NCI-H1048 (cell line): ENCODE measurements around the gene TDP1.

Experiments used
- DNase-seq: peaks from one replicate; lab custom pipeline; 2025; lab: John Stamatoyannopoulos, UW

Gene TDP1

DNA sequence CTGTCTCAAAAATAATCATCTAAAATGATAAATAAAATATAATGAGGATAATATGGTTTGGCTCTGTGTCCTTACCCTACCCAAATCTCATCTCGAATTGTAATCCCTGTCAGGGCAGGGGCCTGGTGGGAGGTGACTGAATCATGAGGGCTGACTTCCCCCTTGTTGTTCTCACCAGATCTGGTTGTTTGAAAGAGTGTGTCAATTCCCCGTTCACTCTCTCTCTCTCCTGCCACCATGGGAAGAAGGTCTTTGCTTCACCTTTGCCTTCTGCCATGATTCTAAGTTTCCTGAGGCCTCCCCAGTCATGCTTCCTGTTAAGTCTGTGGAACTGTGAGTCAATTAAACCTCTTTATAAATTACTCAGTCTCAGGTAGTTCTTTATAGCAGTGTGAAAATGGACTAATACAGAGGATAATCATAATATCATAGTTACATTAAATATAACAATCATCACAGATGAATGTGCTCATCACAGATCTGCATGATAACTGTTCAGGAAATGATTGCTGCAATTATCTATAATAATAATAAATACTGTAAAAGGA lies 13.8 kb upstream of the TDP1 start:
- no peak for DNase-seq

DNA sequence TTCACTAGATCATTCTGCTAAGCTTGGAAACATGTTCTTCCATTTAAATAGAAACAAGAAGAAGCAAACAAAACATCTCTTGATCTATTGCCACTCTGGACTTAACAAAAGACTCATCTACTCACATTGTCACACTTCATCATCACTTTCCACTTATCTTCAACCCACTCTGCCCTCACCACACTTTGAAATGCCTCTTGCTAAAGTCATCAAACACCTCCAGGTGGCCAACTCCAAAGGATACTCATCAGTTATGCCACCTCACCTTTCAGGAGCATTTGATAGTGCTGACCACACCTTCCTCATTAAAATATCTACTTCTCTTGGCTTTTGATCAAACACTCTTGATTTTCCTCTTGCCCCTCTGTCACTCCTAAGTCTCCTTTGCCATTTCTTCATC lies 8.4 kb upstream of the TDP1 start:
- no peak for DNase-seq

DNA sequence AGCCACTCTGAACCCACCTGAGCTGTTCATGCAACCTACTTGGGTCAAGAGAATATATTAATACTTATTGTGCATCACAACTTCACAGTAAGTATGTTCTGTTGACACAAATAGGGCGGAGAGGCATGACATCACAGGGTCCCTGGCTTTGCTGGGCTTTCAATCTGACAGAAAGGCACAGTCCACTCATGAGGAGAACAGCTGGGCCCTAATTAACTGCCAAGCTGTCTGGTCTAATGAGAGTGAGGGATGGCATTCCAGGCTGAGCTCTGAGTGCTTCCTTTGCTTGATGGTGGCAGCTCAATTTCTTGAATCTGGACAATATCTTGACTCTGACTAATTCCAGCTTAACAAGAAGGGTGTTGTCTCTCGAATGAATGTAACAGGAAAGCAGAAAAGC lies 3.2 kb upstream of the TDP1 start:
- no peak for DNase-seq

DNA sequence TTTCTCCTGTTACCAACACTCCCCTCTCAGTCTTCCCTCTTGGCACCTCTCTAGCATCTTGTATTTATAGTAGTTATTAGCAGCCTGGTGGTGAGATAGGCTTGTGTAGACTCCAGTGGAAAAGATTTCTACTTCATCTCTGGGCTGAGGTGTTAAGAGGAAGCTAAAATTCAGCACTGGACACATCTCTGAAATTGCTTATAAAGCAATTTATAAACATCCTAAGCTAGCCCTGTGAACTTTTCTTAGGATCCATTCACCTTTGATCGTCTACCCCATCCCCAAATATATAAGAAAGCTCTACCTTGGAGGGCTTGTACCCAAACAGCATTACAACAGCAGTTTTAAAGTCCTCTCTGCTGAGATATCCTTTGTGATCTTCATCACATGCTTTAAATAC lies 2.1 kb upstream of the TDP1 start:
- DNase-seq: no peak

DNA sequence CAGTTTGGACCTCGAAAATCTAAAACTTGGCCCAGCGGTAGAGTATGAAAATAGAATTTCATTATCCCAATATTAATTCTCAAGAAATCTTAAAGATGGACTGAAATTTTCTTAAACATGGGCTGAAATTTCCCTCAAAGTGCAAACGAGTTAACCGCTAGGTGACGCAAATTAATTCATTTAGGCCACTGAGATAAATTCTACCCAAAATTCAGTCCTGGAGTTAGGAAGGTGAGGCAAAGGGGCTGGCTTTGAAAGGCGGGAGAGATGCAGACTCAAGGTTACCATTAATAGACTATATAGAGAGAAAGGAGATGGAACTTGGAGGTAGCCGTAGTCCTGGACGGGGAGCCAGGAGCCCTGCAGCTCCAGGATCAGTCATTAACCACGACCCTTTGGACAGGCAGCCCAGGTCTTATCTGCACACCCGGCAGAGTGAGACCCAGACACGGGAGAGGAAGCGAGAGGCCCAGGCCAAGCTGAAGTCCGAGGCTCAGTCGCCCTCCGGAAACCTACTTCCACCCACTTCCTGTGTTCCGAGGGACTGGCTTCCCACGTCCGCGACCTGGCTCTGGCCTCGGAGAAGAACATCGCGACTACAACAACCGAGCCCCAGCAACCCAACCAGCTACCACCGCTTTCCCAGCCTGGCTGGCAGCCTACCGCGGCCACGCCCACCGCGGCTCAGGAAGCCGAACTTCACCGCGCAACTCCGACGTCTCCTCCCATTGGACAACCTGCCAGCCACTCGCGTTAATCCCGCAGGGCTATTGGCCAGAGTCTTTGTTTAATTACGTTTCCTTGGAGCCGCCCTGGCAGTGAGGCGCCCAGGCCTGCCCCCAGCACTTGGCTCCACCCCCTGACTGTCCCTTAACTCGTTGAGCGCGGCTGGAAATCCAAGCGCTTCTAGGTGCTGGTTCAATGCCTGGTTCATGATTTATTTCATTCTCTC lies 1.4 kb upstream of the TDP1 start, which contains the start of gene EFCAB11:
Gene EFCAB11, minus strand, starts transcription at position 661 of the 952 bp plus-strand sequence. Its CDS starts 70 bp downstream, at position 591.
- DNase-seq: peak; percentile 96

DNA sequence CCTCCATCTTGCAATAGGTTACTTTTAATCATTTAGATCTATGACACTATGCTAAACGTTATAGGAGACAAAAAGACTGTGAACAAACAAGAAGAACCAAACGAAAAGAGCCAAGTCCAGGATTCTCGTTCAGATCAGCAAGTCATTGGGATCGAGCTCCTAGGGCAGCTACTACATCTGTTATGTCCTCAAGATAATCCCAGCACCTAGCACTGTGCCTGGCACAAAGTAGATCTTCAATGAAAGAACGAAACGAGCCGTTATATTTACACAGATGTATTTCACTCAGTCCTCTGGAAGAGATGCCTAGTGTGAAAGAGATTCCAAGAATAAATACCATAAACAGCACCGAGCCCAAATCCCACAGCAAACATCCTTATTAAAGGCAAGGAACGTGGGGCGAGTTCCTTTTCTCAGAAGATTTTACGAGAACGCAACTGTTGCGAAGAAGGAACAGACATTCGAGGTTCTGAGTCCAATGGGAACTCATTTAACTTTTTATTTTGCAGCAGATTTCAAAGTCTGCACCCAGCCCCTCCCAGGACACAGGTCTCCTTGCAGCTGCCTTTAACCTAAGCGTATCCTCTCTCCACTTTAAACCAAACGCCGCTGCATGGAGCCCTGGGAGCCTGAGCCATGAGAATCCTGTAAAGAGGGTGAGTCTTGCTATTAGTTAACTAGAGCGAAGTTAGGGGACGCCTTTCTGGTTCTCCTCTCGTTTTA lies 544 bp upstream of the TDP1 start:
- no peak for DNase-seq

DNA sequence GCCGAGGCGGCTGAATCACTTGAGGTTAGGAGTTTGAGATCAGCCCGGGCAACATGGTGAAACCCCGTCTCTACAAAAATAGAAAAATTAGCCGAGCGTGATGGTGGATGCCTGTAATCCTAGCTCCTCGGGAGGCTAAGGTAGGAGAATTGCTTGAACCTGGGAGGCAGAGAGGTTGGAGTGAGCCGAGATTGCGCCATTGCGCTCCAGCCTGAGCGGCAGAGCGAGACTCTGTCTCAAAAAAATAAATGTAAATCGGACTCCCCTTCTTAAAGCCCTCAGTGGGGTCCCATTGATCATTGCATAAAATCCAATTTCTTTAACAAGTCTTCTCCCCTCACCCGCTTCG lies 908 bp downstream of the TDP1 start:
- no peak for DNase-seq

DNA sequence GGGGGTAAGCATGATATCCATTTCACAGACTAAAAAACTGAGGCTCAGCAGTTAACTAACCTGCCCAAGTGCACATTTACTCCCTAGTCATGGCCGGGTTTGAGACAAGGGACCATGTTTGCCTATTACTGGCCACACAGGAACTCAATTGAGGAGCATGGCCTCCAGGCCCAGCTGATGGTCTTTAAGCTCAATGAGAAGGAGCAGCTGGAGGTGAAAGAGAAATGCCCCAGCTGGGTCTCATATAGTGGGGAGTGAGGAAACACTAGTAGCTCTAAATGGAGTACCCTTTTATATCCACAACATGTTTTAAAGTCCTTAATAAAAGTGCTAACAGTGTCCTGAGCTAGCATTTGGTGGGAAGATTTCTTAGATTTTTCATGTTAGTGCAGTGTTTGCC lies 1.6 kb downstream of the TDP1 start:
- no peak for DNase-seq

DNA sequence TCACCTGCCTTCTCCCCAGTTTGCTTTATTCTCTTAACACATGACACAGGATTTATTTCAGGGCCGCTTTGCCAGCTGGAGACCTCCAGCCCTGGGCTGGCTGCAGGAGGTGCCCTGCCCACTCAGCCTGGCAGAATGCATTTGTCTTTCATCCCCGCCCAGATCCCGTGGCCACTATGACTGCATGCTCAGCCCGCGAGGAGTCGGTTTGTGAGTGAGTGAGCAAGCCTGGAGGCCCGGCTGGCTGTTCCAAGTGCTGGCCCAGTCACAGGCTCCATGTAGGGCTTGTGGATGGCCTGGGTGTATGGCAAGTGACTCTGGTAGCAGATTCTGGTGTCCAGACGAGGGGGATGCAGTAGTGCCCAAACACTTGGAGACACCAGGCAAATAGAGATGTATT lies 2.1 kb downstream of the TDP1 start:
- DNase-seq: no peak

DNA sequence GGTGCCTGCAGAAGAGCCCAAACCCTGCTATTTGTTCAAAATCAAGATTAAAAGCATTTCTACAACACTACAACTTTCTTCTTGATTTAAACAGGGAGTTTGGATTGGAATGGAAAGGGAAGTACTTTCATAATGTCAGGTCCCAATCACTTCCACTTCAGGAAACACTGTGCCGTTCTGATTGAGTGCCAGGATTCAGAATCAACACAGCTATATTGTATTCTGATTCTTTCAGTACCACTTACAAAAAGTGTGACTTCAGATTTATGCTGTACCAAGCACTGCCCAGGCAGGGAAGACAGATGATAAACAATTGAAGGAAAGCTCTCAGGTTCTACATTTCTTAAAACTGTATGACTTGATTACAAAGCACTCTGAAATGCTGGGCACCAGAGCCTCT lies 3.2 kb downstream of the TDP1 start:
- no peak for DNase-seq

DNA sequence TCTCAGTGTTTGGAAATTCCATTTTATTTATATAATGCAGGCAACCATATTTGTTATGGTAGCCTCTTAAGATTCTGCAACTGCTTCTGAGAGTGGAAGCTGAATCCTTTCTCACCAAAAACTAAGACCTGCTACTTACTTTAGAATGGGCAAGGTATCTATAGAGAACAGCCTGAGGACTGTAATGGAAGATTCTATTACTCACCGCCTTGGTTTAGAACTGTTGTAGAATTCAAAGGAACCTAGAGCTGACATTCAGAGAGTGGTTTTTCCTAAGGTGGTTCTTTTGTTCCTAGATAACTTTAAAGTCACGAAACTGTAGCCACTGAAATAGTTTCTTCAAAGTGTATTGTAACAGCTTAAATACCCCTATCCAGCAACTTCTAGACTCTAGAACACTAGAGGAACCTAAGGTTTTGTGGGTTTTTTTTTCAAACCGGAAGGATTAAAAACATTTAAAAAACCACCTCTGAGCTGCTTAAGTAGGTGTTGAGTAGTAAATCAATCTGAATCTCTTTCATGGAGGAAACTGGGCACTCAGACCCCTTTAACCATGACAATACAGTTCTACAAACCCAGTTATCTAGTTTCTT lies 4.2 kb downstream of the TDP1 start:
- DNase-seq: no peak

DNA sequence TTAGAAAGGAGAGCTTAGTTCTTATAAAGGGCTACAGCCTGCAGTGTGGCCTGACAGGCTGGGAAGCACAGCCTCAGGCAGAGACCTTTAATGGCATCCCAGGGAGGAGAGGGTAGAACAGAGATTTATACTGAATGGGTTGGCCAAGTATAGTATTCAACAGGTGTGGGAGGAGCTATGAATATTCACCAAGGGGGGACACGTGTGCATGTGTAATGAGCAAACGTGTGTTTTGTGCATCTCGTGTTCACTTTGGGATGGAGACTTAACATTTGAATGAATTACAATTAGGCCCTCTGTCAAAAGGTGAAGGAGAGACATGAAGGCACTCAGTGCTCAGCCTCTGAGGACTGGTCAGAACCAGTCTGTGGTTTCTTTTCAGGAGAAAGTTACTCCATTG lies 5.2 kb downstream of the TDP1 start:
- DNase-seq: no peak

DNA sequence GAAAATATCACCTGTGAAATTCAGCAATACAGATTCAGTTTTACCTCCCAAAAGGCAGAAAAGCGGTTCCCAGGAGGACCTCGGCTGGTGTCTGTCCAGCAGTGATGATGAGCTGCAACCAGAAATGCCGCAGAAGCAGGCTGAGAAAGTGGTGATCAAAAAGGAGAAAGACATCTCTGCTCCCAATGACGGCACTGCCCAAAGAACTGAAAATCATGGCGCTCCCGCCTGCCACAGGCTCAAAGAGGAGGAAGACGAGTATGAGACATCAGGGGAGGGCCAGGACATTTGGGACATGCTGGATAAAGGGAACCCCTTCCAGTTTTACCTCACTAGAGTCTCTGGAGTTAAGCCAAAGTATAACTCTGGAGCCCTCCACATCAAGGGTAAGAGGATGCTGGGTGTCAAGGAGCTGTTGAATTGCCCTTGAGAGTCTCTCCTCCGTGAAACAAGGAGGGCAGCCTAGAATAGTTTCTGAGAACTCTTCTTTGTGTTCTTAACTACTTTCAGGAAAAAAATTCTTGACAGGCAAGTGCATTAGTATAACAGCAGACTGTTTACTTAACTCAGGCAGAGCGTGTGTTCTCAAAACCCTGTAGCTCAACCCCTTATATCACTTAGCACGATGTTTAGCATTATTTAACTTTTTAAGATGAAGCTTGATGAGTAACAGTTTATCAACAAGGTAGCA lies 7.7 kb downstream of the TDP1 start:
- no peak for DNase-seq

DNA sequence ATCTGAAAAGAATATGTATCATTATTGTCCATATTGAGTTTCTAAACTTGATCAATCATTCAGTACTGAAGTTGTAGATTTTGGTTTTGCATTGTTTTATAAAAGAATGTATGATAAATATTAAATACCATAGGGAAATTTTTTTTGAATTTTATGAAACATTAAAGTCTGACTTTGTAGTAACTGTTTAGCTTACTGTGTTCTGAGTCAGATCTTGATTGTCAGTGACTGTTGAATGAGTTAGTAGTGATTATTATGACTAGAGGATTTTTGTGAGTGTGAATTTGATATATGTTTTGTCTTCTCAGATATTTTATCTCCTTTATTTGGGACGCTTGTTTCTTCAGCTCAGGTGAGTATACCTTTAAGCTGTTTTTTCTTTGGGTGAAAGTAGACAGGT lies 10.1 kb downstream of the TDP1 start:
- DNase-seq: no peak

DNA sequence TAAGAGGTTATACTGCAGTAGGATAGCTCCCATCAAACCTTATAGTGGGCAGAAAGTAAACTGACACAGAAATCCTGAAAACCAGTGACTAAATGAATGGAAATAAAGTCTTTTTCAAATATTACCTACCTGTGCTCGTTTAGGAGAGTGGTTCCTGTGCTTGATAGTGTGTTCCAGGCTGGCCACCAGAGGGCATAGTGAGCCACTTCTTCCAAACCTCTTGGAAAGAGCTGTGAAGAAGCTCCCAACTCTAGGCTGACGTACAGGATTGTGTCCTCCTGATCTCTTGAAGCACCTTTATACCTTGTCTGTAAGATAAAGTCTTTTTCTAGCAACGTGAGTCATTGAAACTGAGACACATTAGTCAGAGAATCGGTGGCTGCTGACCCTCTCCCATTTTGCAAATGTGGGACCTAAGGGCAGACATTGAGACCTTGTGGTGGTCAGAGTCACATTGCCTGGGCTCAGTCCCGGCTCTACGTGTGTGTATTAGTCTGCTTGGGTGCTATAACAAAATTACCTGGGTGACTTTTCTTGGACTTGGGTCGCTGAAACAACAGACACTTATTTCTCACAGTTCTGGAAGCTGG lies 17.6 kb downstream of the TDP1 start:
- DNase-seq: peak; percentile 21

DNA sequence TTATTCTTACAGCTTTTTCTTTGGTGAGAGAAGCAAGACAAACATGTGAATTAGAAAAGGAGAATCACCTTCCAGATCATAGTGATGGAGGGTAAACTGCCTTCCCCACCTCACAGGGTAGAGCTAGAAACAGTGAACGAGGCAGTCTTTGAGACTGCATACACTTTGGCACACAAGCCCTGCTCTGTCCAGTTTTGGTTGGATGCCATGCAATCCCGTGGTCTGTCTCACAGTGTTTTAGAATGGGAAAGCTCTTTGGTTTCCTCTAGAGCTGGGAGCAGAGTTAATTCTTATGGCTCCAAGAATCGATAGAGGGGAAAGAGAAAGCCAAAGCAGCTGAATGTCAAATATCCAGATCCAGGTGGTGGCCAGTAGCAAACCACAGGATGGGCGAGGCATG lies 21.9 kb downstream of the TDP1 start:
- no peak for DNase-seq

DNA sequence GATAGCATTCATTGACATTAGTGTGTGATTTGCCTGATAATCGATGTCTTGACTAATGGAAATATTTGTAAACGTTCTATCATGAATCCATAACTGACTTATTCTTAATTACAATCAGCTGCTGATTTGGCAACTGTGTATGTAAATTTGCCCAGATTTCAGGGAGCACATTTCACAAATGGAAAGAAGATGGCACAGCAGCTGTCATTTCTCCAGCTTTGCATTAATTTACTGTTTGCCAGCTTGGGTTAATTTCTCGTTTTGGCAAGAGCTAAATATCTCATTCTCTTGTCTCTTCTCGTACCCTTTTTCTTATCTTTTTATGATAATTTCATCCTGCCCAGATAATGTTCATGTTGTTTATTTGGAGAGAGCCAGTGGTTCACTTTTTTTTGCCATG lies 22.9 kb downstream of the TDP1 start:
- DNase-seq: no peak

DNA sequence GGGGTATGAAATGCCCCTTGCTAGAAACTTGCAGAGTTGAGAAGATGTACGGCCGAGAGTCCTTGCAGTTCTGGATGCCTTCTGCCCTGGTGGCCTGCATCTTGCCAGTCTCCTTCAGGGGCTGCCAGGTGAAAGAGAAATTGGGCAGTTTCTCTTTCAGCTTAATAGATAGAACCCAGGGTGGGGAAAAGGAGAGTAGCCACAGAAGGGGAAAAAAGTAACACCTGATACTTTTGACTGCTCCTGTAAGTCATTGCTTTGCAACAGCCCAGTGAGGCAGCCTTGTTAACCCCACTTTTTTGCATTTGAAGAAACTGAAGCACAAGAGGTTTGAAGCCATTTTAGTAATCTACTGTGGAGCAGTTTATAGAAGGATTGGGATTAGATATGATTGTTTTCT lies 27.6 kb downstream of the TDP1 start:
- DNase-seq: no peak

DNA sequence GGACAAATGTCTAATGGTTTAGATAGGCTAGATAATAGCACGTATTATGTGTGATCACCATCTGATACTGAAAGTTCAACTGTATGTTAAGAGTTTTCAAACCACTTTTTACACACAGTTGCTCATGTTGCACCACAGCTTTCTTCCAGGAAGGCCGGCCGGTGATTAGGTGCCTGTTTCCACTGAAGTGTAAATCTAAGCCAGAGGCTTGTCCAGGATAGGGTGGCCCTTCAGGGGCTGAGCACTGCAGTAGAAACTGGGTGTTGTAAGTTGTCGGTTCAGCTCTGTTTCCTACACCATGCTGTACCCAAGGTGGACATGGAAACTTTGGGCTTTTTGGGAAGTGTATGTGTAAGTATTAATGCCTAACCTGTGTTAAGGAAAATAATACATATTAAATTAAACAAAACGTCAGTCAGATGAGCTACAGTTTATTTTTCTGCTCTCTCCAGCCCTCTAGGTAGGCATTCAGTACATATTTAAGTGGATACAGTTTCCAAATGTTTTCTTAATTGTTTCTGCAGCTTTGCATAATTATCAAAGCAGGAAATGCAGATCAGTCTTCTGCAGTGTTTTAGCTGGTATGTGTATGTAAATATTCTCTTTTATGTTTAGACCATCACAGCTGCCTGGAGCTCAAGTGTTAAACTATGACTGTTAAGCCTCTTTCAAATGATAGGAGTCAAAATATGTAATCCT lies 30.9 kb downstream of the TDP1 start:
- DNase-seq: no peak

DNA sequence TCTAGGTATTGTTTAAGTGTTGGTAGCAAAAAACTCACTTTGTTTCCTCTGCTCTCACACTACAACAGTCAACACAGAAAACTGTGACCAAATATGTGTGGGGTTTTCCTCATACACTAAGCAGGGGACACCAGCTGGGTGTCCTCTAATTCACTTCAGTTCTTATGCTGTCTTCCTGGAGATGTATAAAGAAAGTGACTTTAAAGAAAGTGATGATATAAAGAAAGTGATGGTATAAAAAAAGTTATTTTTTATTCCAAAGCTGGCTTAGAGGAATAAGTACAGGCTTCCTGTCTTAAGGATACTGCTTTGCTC lies 31.4 kb downstream of the TDP1 start:
- DNase-seq: no peak

DNA sequence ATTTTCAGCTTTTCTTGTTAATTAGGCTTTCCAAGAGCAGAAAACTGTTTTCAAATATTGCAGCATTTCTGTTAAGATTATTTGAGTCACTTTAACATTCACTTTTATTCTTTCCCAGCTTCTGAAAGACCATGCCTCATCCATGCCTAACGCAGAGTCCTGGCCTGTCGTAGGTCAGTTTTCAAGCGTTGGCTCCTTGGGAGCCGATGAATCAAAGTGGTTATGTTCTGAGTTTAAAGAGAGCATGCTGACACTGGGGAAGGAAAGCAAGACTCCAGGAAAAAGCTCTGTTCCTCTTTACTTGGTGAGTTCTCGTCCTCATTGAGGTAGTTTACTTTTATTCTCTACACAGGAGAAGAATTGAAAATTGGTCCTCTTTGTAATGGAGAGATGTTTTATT lies 33.1 kb downstream of the TDP1 start:
- DNase-seq: no peak
